Measurements from ENCODE around the gene CLEC3B.

The CLEC3B gene

GRCh38 chr3:44989636-44990373 is 36.3 kb upstream of the CLEC3B start:
- H3K27me3 ChIP-seq (ENCODE audit: control insufficient read depth in 5 of 5, insufficient read depth in 4 of 5, low read length in 5 of 5): no peaks in the 10 kb centered on the region
- no peaks in the 10 kb centered on the region for H3K9me3 ChIP-seq (ENCODE audit: control insufficient read depth in 5 of 5, low read length in 5 of 5)
- H3K36me3 ChIP-seq (ENCODE audit: control insufficient read depth in 5 of 5, insufficient read depth in 5 of 5, low read length in 5 of 5): peaks cover 0 to 31% (median 9%) of the 10 kb centered on the region in 5 donors
- H3K4me1 ChIP-seq (ENCODE audit: control insufficient read depth in 5 of 5, insufficient read depth in 5 of 5, low read length in 5 of 5): peaks cover 0 to 26% (median 16%) of the 10 kb centered on the region in 5 donors
- H3K9ac ChIP-seq (ENCODE audit: low read length in 5 of 5): peak overlapping the region in 1 of 5 donors; percentile 19
- no peak overlapping the region for H3K27ac ChIP-seq (ENCODE audit: low read depth, low read length)
- no peak overlapping the region for H3K4me3 ChIP-seq (ENCODE audit: low read depth in 1 of 5, low read length in 5 of 5)

- H3K9ac ChIP-seq (ENCODE audit: low read length in 5 of 5): no peak overlapping the region
- H3K27ac ChIP-seq (ENCODE audit: low read depth, low read length): no peak overlapping the region
- no peaks in the 10 kb centered on the region for H3K27me3 ChIP-seq (ENCODE audit: control insufficient read depth in 5 of 5, insufficient read depth in 4 of 5, low read length in 5 of 5)
- H3K9me3 ChIP-seq (ENCODE audit: control insufficient read depth in 5 of 5, low read length in 5 of 5): no peaks in the 10 kb centered on the region
- no peak overlapping the region for H3K4me3 ChIP-seq (ENCODE audit: low read depth in 1 of 5, low read length in 5 of 5)
- H3K4me1 ChIP-seq (ENCODE audit: control insufficient read depth in 5 of 5, insufficient read depth in 5 of 5, low read length in 5 of 5): peaks cover 3 to 41% (median 30%) of the 10 kb centered on the region in 5 donors
- peaks cover 0 to 35% (median 9%) of the 10 kb centered on the region in 5 donors for H3K36me3 ChIP-seq (ENCODE audit: control insufficient read depth in 5 of 5, insufficient read depth in 5 of 5, low read length in 5 of 5)
Measured at GRCh38 chr3:44991326-44991725, 34.8 kb upstream of the CLEC3B start.

GRCh38 chr3:44992555-44993470 is 33.3 kb upstream of the CLEC3B start:
- no peaks in the 10 kb centered on the region for H3K27me3 ChIP-seq (ENCODE audit: control insufficient read depth in 5 of 5, insufficient read depth in 4 of 5, low read length in 5 of 5)
- no peaks in the 10 kb centered on the region for H3K9me3 ChIP-seq (ENCODE audit: control insufficient read depth in 5 of 5, low read length in 5 of 5)
- H3K4me1 ChIP-seq (ENCODE audit: control insufficient read depth in 5 of 5, insufficient read depth in 5 of 5, low read length in 5 of 5): peaks cover 3 to 43% (median 33%) of the 10 kb centered on the region in 5 donors
- H3K27ac ChIP-seq (ENCODE audit: low read depth, low read length): peak overlapping the region; percentile 25
- peaks cover 2 to 40% (median 17%) of the 10 kb centered on the region in 5 donors for H3K36me3 ChIP-seq (ENCODE audit: control insufficient read depth in 5 of 5, insufficient read depth in 5 of 5, low read length in 5 of 5)
- H3K4me3 ChIP-seq (ENCODE audit: low read depth in 1 of 5, low read length in 5 of 5): no peak overlapping the region
- H3K9ac ChIP-seq (ENCODE audit: low read length in 5 of 5): no peak overlapping the region

DNA sequence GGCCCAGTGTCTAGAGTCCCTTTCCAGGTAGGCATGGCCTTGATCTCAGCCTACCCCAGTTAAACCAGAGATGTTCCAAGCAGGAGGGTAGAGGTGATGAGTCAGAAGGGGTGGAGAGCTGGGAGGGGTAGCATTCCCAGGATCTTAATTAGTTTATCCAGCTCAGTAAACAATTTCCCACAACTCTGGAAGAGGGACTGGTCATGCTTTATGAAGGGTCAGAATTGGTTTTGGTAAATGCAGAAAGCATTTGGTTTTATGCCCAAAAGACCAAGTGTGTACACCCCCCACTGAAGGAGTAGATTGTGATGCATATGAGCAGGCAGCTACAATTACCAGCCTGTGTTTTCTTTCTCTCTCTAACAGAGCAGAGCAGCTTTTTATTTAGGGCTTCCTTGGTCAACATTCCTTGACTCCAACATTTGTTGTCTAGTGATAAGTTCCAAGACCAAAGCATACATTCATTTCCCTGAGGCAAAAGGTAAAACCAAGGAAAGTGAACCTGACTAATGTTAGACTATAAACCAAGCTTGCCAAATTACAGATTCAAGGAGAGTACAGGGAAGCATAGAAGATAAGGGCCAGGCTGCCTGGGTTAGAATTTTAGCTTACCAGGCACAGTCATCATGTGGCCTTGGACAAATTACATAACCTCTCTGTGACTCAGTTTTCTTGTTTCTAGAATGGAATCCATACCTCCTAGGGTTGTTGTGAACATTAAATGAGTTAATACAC is 32.5 kb upstream of the CLEC3B start:
- Histone ChIP-seq H3K27ac (ENCODE audit: low read depth, low read length) (peak overlapping the region; percentile 25), H3K27me3 (ENCODE audit: control insufficient read depth in 5 of 5, insufficient read depth in 4 of 5, low read length in 5 of 5) (no peaks in the 10 kb centered on the region), H3K4me3 (ENCODE audit: low read depth in 1 of 5, low read length in 5 of 5) (no peak overlapping the region), H3K9me3 (ENCODE audit: control insufficient read depth in 5 of 5, low read length in 5 of 5) (no peaks in the 10 kb centered on the region), H3K36me3 (ENCODE audit: control insufficient read depth in 5 of 5, insufficient read depth in 5 of 5, low read length in 5 of 5) (peaks cover 2 to 47% (median 23%) of the 10 kb centered on the region in 5 donors), H3K4me1 (ENCODE audit: control insufficient read depth in 5 of 5, insufficient read depth in 5 of 5, low read length in 5 of 5) (peaks cover 3 to 37% (median 28%) of the 10 kb centered on the region in 5 donors), H3K9ac (ENCODE audit: low read length in 5 of 5) (no peak overlapping the region)

GRCh38 chr3:44995142-44995770 is 30.8 kb upstream of the CLEC3B start:
- H3K27ac ChIP-seq (ENCODE audit: low read depth, low read length): peak overlapping the region; percentile 63
- peaks cover 3 to 32% (median 28%) of the 10 kb centered on the region in 5 donors for H3K4me1 ChIP-seq (ENCODE audit: control insufficient read depth in 5 of 5, insufficient read depth in 5 of 5, low read length in 5 of 5)
- no peaks in the 10 kb centered on the region for H3K9me3 ChIP-seq (ENCODE audit: control insufficient read depth in 5 of 5, low read length in 5 of 5)
- H3K27me3 ChIP-seq (ENCODE audit: control insufficient read depth in 5 of 5, insufficient read depth in 4 of 5, low read length in 5 of 5): no peaks in the 10 kb centered on the region
- no peak overlapping the region for H3K9ac ChIP-seq (ENCODE audit: low read length in 5 of 5)
- H3K36me3 ChIP-seq (ENCODE audit: control insufficient read depth in 5 of 5, insufficient read depth in 5 of 5, low read length in 5 of 5): peaks cover 3 to 51% (median 30%) of the 10 kb centered on the region in 5 donors
- no peak overlapping the region for H3K4me3 ChIP-seq (ENCODE audit: low read depth in 1 of 5, low read length in 5 of 5)

DNA sequence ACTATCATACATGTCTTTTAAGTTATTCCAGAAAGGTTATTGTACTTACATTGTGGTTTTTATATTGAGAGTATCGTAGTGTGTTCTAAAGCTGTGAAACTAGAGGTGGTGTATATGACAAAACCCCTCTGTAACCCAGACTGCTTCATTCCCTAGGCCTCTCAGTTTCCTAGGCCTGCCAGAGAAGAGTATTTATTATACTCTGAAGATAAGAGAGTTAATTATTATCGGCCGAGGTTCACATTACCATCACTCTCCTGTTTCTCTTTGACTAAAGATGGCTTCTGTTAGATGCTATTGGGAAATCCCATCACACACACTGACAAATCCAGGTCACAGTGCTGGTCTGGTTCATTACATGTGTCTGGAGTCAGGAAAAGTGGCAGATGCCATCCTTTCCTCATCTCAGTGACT is 29.5 kb upstream of the CLEC3B start:
- peak overlapping the region; percentile 63 for H3K27ac ChIP-seq (ENCODE audit: low read depth, low read length)
- H3K4me3 ChIP-seq (ENCODE audit: low read depth in 1 of 5, low read length in 5 of 5): no peak overlapping the region
- H3K9me3 ChIP-seq (ENCODE audit: control insufficient read depth in 5 of 5, low read length in 5 of 5): no peaks in the 10 kb centered on the region
- H3K4me1 ChIP-seq (ENCODE audit: control insufficient read depth in 5 of 5, insufficient read depth in 5 of 5, low read length in 5 of 5): peaks cover 3 to 32% (median 28%) of the 10 kb centered on the region in 5 donors
- H3K9ac ChIP-seq (ENCODE audit: low read length in 5 of 5): no peak overlapping the region
- H3K36me3 ChIP-seq (ENCODE audit: control insufficient read depth in 5 of 5, insufficient read depth in 5 of 5, low read length in 5 of 5): peaks cover 10 to 48% (median 31%) of the 10 kb centered on the region in 5 donors
- H3K27me3 ChIP-seq (ENCODE audit: control insufficient read depth in 5 of 5, insufficient read depth in 4 of 5, low read length in 5 of 5): no peaks in the 10 kb centered on the region

DNA sequence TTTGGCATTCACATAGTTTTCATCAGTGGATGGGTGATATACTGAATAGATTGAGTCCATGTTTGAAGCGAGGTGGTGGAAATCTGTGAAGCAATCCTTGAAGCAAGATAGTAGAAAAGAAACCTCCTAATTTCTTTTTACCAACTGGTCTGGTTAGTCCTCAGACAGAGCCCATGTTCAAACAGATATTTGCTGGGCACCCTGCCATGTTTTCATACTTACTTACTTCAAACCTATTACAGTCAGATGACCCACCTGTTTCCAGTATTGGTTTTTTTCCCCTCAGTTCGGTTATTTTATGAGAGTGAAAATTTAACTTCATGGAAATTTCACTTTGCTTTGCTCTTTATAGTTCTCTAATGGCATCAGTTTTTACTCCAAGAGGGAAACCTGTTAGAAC is 26.3 kb upstream of the CLEC3B start:
- Histone ChIP-seq H3K4me1 (ENCODE audit: control insufficient read depth in 5 of 5, insufficient read depth in 5 of 5, low read length in 5 of 5) (peaks cover 7 to 46% (median 43%) of the 10 kb centered on the region in 5 donors), H3K27me3 (ENCODE audit: control insufficient read depth in 5 of 5, insufficient read depth in 4 of 5, low read length in 5 of 5) (no peaks in the 10 kb centered on the region), H3K27ac (ENCODE audit: low read depth, low read length) (no peak overlapping the region), H3K36me3 (ENCODE audit: control insufficient read depth in 5 of 5, insufficient read depth in 5 of 5, low read length in 5 of 5) (peaks cover 18 to 47% (median 29%) of the 10 kb centered on the region in 5 donors), H3K9ac (ENCODE audit: low read length in 5 of 5) (no peak overlapping the region), H3K4me3 (ENCODE audit: low read depth in 1 of 5, low read length in 5 of 5) (no peak overlapping the region), H3K9me3 (ENCODE audit: control insufficient read depth in 5 of 5, low read length in 5 of 5) (no peaks in the 10 kb centered on the region)

GRCh38 chr3:45000823-45001222 is 25.3 kb upstream of the CLEC3B start:
- no peak overlapping the region for H3K9ac ChIP-seq (ENCODE audit: low read length in 5 of 5)
- H3K27ac ChIP-seq (ENCODE audit: low read depth, low read length): no peak overlapping the region
- no peaks in the 10 kb centered on the region for H3K27me3 ChIP-seq (ENCODE audit: control insufficient read depth in 5 of 5, insufficient read depth in 4 of 5, low read length in 5 of 5)
- H3K36me3 ChIP-seq (ENCODE audit: control insufficient read depth in 5 of 5, insufficient read depth in 5 of 5, low read length in 5 of 5): peaks cover 18 to 53% (median 34%) of the 10 kb centered on the region in 5 donors
- peaks cover 5 to 36% (median 33%) of the 10 kb centered on the region in 5 donors for H3K4me1 ChIP-seq (ENCODE audit: control insufficient read depth in 5 of 5, insufficient read depth in 5 of 5, low read length in 5 of 5)
- H3K4me3 ChIP-seq (ENCODE audit: low read depth in 1 of 5, low read length in 5 of 5): no peak overlapping the region
- H3K9me3 ChIP-seq (ENCODE audit: control insufficient read depth in 5 of 5, low read length in 5 of 5): peaks cover 0 to 3% (median 0%) of the 10 kb centered on the region in 5 donors

DNA sequence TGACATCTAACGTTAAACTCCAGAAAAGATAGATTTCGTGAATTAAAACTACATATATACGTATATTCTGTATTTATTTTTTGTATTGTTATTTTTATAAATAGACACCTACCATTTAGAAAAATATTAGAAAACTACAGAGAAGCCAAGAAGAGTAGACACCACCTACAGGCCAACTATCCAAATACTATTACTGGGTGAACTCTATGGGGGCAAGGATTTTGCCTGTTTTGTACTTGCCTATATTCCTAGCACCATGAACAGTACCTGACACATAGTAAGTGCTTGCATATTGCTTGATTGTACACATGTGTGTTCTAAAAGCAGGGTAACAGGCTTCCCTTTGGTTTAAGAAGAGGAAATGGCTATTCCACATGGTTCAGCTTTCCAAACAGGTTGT is 24.4 kb upstream of the CLEC3B start:
- no peaks in the 10 kb centered on the region for H3K27me3 ChIP-seq (ENCODE audit: control insufficient read depth in 5 of 5, insufficient read depth in 4 of 5, low read length in 5 of 5)
- H3K9ac ChIP-seq (ENCODE audit: low read length in 5 of 5): no peak overlapping the region
- H3K36me3 ChIP-seq (ENCODE audit: control insufficient read depth in 5 of 5, insufficient read depth in 5 of 5, low read length in 5 of 5): peaks cover 18 to 52% (median 34%) of the 10 kb centered on the region in 5 donors
- no peak overlapping the region for H3K4me3 ChIP-seq (ENCODE audit: low read depth in 1 of 5, low read length in 5 of 5)
- H3K4me1 ChIP-seq (ENCODE audit: control insufficient read depth in 5 of 5, insufficient read depth in 5 of 5, low read length in 5 of 5): peaks cover 4 to 27% (median 25%) of the 10 kb centered on the region in 5 donors
- peaks cover 0 to 3% (median 0%) of the 10 kb centered on the region in 5 donors for H3K9me3 ChIP-seq (ENCODE audit: control insufficient read depth in 5 of 5, low read length in 5 of 5)
- peak overlapping the region; percentile 10 for H3K27ac ChIP-seq (ENCODE audit: low read depth, low read length)
